Measurements from ENCODE around the gene GNPTG. TPM values are rescaled to one million over a fixed set of nuclear protein-coding genes. Genes with fewer than 3 reads are reported as not detected.
A peak's percentile ranks its signal among the peaks of the same experiment; 100 is the strongest.

Gene GNPTG
- total and polyA plus RNA-seq, 2 of the 13 experiments (the other 11 are each of a cell fraction or from before 2014, with no cell fraction given) = 22.7 to 71.1 TPM

DNA sequence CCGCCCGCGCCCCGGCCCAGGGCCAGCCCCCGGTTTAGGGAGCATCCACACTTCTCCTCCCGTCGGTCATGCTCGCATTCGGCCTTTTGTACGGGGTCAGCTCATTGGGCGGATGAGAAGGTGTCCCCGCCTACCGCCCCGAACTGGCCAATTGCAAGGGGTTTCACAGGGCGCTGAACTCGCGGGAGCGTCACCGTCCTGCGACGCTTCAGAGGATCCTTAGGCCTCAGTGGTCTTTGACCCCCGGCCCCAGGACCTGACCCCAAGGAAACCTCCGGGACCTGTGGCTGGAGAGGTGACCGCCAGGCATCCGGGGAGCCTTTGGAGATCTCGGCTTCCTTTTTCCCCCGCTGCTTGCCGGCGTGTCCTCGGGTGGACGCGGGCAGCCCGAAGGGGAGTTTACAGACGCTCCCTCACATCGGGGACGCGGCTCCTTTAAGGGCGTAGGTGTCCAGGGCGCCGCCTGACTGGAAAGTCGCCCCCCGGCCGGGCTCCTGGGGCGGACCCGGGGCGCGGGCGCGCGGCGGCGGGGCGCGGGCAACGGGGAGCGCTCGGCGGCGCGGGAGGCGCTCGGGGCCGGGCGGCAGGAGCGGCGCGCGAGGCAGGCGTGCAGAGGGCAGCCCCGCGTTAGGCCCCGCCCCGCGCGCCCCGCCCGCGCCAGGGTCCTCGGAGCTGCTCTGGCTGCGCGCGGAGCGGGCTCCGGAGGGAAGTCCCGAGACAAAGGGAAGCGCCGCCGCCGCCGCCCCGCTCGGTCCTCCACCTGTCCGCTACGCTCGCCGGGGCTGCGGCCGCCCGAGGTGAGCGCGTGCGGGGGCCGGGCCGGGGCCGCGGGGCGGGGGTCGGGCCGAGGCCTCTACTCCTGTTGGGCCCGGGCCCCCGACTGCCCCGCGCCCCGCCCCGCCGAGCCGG, 42.5 kb upstream of the GNPTG start, which contains the start of gene UBE2I (continued):
- TF ChIP-seq, protein P1, sequence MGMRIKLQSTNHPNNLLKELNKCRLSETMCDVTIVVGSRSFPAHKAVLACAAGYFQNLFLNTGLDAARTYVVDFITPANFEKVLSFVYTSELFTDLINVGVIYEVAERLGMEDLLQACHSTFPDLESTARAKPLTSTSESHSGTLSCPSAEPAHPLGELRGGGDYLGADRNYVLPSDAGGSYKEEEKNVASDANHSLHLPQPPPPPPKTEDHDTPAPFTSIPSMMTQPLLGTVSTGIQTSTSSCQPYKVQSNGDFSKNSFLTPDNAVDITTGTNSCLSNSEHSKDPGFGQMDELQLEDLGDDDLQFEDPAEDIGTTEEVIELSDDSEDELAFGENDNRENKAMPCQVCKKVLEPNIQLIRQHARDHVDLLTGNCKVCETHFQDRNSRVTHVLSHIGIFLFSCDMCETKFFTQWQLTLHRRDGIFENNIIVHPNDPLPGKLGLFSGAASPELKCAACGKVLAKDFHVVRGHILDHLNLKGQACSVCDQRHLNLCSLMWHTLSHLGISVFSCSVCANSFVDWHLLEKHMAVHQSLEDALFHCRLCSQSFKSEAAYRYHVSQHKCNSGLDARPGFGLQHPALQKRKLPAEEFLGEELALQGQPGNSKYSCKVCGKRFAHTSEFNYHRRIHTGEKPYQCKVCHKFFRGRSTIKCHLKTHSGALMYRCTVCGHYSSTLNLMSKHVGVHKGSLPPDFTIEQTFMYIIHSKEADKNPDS (CRISPR knock-in tag; IDR thresholded peaks at IDR 0.05) = no peak
- TF ChIP-seq NFYB (CRISPR knock-in tag; IDR thresholded peaks at IDR 0.05) (peak; percentile 94), JUNB (CRISPR knock-in tag; IDR thresholded peaks at IDR 0.05; ENCODE audit: borderline replicate concordance) (no peak), ZNF772 (CRISPR knock-in tag; IDR thresholded peaks at IDR 0.05) (peak; percentile 90; the same call in 1 of the 2 replicates), THAP9 (CRISPR knock-in tag; IDR thresholded peaks at IDR 0.05; ENCODE audit: borderline replicate concordance) (peak; percentile 59; the same call in 1 of the 2 replicates), ARNT2 (CRISPR knock-in tag; IDR thresholded peaks at IDR 0.05; ENCODE audit: low read depth) (no peak), MYNN (CRISPR knock-in tag; IDR thresholded peaks at IDR 0.05; ENCODE audit: low read depth) (no peak), TFDP2 (CRISPR knock-in tag; IDR thresholded peaks at IDR 0.05) (no peak), KAT2B (IDR thresholded peaks at IDR 0.05; ENCODE audit: borderline replicate concordance, low read depth, low read length) (no peak), YEATS4 (CRISPR knock-in tag; IDR thresholded peaks at IDR 0.05; ENCODE audit: borderline replicate concordance) (peak; percentile 72; the same call in 1 of the 2 replicates), ZNF629 (CRISPR knock-in tag; conservative IDR thresholded peaks at IDR 0.05) (no peak; the same call in 1 of the 2 replicates), YY1 (IDR thresholded peaks at IDR 0.05; ENCODE audit: insufficient read depth, insufficient replicate concordance, low read depth, low read length) (peak; percentile 71), MEF2D (CRISPR knock-in tag; IDR thresholded peaks at IDR 0.05) (peak; percentile 82), TMF1 (CRISPR knock-in tag; IDR thresholded peaks at IDR 0.05; ENCODE audit: low read depth) (peak; percentile 37; the same call in 1 of the 2 replicates), RNF2 (conservative IDR thresholded peaks at IDR 0.05; ENCODE audit: low read depth) (0 out of 2 replicates have a peak, but pooled peaks have one; percentile 59), HMG20A (CRISPR knock-in tag; IDR thresholded peaks at IDR 0.05; ENCODE audit: borderline replicate concordance) (no peak), NCOA2 (CRISPR knock-in tag; IDR thresholded peaks at IDR 0.05) (0 out of 2 replicates have a peak, but pooled peaks have one; percentile 22), CHD2 (IDR thresholded peaks at IDR 0.05; ENCODE audit: low read depth, low read length) (peak; percentile 38; the same call in 1 of the 2 replicates), SYNCRIP (IDR thresholded peaks at IDR 0.05; ENCODE audit: insufficient read depth, low read depth, low read length) (no peak), MTF1 (CRISPR knock-in tag; IDR thresholded peaks at IDR 0.05) (peak; percentile 71; the same call in 1 of the 2 replicates)
- TF ChIP-seq, protein P2, sequence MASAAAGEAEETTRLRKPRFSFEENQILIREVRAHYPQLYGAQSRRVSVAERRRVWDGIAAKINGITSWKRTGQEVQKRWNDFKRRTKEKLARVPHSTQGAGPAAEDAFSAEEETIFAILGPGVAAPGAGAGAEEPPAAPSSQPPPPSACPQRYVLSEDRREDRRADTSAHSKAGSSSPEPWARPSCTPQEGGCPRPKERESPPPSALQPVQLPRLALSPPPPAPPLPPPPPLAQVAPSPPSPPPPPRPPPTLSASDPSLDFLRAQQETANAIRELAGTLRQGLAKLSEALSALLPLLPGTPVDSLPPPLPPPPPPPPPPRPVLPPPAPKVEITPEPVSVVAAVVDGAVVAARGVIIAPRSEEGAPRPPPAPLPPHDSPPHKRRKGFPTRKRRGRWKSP (CRISPR knock-in tag; IDR thresholded peaks at IDR 0.05) = peak; percentile 74; the same call in 1 of the 2 replicates
